Measurements from ENCODE around the gene XBP1. TPM values are rescaled to one million over a fixed set of nuclear protein-coding genes. Genes with fewer than 3 reads are reported as not detected.

The XBP1 gene
- total RNA-seq, 4 donors from 2014 or later = 59.8 to 176 (median 70.2) TPM

- H3K36me3 ChIP-seq = no peaks in the 10 kb centered on the region
- no peaks in the 10 kb centered on the region for H3K9me3 ChIP-seq
- no peak for TF ChIP-seq POLR2A (IDR thresholded peaks at IDR 0.05; ENCODE audit: low read depth)
- no peak for TF ChIP-seq POLR2AphosphoS5 (IDR thresholded peaks at IDR 0.05)
- no peak for TF ChIP-seq CTCF (IDR thresholded peaks at IDR 0.05)
- no peak for TF ChIP-seq EP300 (IDR thresholded peaks at IDR 0.05)
- H3K4me1 ChIP-seq = peaks cover 9 to 16% (median 13%) of the 10 kb centered on the region in 4 donors
- no peak for DNase-seq (ENCODE audit: extremely low spot score)
- no peaks in the 10 kb centered on the region for H3K27me3 ChIP-seq
- WGBS = 100% methylated on average over 1 of the region's 1 CpG
- intact Hi-C loops (cut with DNase I) = no loop called here
- no peak overlapping the region for H3K4me3 ChIP-seq
- no peak overlapping the region for H3K27ac ChIP-seq (replicated peaks in 1 of 4)
Observed at GRCh38 chr22:28832731-28833130, 32.4 kb upstream of the XBP1 start.

GRCh38 chr22:28831140-28832072, 31.0 kb upstream of the XBP1 start:
- Histone ChIP-seq H3K36me3 (no peaks in the 10 kb centered on the region), H3K4me3 (no peak overlapping the region), H3K4me1 (peaks cover 9 to 16% (median 13%) of the 10 kb centered on the region in 4 donors), H3K27ac (replicated peaks in 1 of 4) (no peak overlapping the region), H3K9me3 (no peaks in the 10 kb centered on the region), H3K27me3 (no peaks in the 10 kb centered on the region)
- intact Hi-C loops (cut with DNase I) = no loop called here
- TF ChIP-seq CTCF (IDR thresholded peaks at IDR 0.05) (no peak), POLR2AphosphoS5 (IDR thresholded peaks at IDR 0.05) (no peak), EP300 (IDR thresholded peaks at IDR 0.05) (no peak), POLR2A (IDR thresholded peaks at IDR 0.05; ENCODE audit: low read depth) (no peak)
- 83% methylated on average over 5 of the region's 7 CpGs for WGBS
- no peak for DNase-seq (ENCODE audit: extremely low spot score)

DNA sequence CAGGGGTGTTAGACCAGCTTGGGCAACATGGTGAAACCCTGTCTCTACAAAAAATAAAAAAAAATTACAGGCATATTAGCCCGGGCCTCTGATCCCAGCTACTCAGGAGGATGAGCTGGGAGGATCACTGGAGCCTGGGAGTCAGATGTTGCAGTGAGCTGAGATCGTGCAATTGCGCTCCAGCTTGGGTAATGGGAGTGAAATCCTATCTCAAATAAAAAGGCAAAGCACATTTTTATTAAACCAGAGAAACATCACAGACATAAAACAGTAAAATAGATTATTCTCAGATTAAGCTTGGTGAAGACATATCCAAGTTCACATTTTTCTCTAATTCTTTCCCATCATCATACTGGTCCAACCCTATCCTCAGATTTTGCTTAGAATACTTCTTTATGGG, 30.1 kb upstream of the XBP1 start:
- Histone ChIP-seq H3K4me1 (peaks cover 9 to 16% (median 13%) of the 10 kb centered on the region in 4 donors), H3K27ac (replicated peaks in 1 of 4) (peak overlapping the region in 1 of 4 donors; percentile 55), H3K27me3 (no peaks in the 10 kb centered on the region), H3K4me3 (no peak overlapping the region), H3K36me3 (no peaks in the 10 kb centered on the region), H3K9me3 (no peaks in the 10 kb centered on the region)
- 94% methylated on average over 3 of the region's 3 CpGs for WGBS
- intact Hi-C loops (cut with DNase I) = no loop called here
- TF ChIP-seq EP300 (IDR thresholded peaks at IDR 0.05) = no peak
- TF ChIP-seq CTCF (IDR thresholded peaks at IDR 0.05) = no peak
- no peak for TF ChIP-seq POLR2AphosphoS5 (IDR thresholded peaks at IDR 0.05)
- TF ChIP-seq POLR2A (IDR thresholded peaks at IDR 0.05; ENCODE audit: low read depth) = no peak
- DNase-seq (ENCODE audit: extremely low spot score) = no peak

DNA sequence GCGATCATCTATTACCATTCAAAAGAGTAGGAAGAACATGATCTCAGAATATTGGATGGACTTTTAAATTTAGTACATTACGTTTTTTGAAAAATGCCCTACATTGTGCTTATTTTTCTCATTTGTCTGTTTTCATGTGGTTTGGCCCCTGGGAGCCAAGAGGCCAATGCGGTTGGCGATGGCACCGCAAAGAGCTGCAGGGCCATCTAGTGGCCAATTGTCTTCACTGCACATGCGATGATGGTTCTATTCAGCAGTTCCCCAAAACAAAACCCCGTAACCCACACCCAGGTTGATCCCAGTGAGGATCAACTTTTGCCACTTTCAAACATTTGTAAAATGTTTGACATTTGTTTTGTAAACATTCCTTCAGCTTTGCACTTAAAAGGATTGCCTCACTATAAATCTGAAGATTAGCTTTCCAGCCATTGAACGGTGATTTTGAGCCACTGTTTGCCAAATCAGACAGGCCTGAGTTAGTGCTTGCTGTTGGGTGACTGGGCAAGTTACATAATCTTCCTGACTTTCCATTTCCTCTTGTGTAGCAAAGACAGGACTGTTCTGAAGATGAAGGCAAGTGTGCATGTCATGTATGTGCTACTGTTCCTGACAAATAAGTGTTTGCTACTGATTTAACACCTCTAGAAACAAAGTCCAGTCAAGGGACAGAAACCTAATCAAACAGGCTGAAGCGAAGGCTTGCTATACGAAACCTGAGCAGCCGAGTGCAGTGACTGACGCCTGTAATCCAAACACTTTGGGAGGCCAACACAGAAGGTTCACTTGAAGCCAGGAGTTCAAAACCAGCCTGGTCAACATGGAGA, 29.2 kb upstream of the XBP1 start:
- Histone ChIP-seq H3K36me3 (no peaks in the 10 kb centered on the region), H3K27me3 (no peaks in the 10 kb centered on the region), H3K9me3 (no peaks in the 10 kb centered on the region), H3K4me3 (no peak overlapping the region), H3K4me1 (peaks cover 9 to 16% (median 13%) of the 10 kb centered on the region in 4 donors), H3K27ac (replicated peaks in 1 of 4) (peak overlapping the region in 3 of 4 donors; percentile 5 to 55 (median 9))
- 32% methylated on average over 12 of the region's 12 CpGs for WGBS
- intact Hi-C loops (cut with DNase I) = loop anchor here (1.0 to 10.0 kb wide), 3 partner anchors 229 to 805 kb away; no protein-coding TSS in a partner anchor
- TF ChIP-seq CTCF (IDR thresholded peaks at IDR 0.05) (peak; percentile 97 to 98 (median 98)), POLR2A (IDR thresholded peaks at IDR 0.05; ENCODE audit: low read depth) (no peak), POLR2AphosphoS5 (IDR thresholded peaks at IDR 0.05) (peak; percentile 49 to 57)
- peak; percentile 93 for DNase-seq (ENCODE audit: extremely low spot score)

Measured in esophagus muscularis mucosa (tissue), 4 donors.